Breast epithelium (tissue), 3 donors: Measurements from ENCODE around the gene SRRM3.

Experiments
- POLR2A ChIP-seq: fragments of 450-650 bp; IDR thresholded peaks from one replicate; pipeline ENCODE4 v1.6.1; 2016; ENCODE audit warnings: antibody characterized with exemption, mild to moderate bottlenecking, moderate library complexity
- POLR2AphosphoS5 ChIP-seq, 3 donors: sonication (generic); formaldehyde crosslinking; IDR thresholded peaks; one replicate each; pipeline ENCODE4 v1.6.1; 2017; ENCODE audit warnings: antibody characterized with exemption in 3 of 3
- TF ChIP-seq, protein P1 (sequence below), 3 donors: fragments of 450-650 bp; IDR thresholded peaks; one replicate each; pipeline ENCODE4 v1.5.1; 2016 to 2017; ENCODE audit warnings: antibody characterized with exemption in 3 of 3, mild to moderate bottlenecking in 3 of 3, moderate library complexity in 3 of 3

DNA sequence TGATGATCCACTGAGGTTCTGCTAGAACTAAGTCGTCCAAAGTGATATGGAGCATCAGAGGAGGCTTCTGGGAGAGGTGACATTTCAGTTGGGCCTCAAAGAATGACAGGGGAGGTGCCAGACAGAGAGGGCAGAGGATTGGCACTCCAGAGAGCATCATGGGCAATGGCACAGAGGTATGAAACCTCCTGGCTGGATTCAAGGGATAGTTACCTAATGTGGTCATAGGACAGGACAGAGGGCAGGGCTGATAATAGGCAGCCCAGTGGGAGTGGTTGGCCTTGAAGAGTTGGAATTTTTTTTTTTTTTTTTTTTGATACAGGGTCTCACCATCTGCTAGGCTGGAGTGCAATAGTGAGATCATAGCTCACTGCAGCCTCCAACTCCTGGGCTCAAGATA, 7.6 kb downstream of the SRRM3 start:
- TF ChIP-seq POLR2A (no peak), POLR2AphosphoS5 (IDR thresholded peaks at IDR 0.05) (no peak)
- TF ChIP-seq, protein P1, sequence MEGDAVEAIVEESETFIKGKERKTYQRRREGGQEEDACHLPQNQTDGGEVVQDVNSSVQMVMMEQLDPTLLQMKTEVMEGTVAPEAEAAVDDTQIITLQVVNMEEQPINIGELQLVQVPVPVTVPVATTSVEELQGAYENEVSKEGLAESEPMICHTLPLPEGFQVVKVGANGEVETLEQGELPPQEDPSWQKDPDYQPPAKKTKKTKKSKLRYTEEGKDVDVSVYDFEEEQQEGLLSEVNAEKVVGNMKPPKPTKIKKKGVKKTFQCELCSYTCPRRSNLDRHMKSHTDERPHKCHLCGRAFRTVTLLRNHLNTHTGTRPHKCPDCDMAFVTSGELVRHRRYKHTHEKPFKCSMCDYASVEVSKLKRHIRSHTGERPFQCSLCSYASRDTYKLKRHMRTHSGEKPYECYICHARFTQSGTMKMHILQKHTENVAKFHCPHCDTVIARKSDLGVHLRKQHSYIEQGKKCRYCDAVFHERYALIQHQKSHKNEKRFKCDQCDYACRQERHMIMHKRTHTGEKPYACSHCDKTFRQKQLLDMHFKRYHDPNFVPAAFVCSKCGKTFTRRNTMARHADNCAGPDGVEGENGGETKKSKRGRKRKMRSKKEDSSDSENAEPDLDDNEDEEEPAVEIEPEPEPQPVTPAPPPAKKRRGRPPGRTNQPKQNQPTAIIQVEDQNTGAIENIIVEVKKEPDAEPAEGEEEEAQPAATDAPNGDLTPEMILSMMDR (IDR thresholded peaks at IDR 0.05), result no peak
